GM18909 (cell line): ENCODE results near the gene GAB2.
"Not testable (repeated sequence)": the region's sequence is repeated elsewhere in the genome, so short reads cannot be mapped to it uniquely, and the experiment has no call there.

ENCODE experiments used
- ATAC-seq: cut with Tn5 transposase; IDR thresholded peaks from one replicate; pipeline ENCODE4 v1.9.1; 2021; ENCODE audit warnings: mild to moderate bottlenecking; ENCODE audit not compliant: unreplicated experiment, poor library complexity

GAB2 gene

GRCh38 chr11:78292109-78292803 is 125.4 kb downstream of the GAB2 start:
- no peak for ATAC-seq

- ATAC-seq = no peak
These were observed 126.0 kb downstream of the GAB2 start for GRCh38 chr11:78291503-78292108.

GRCh38 chr11:78290293-78291176 is 127.1 kb downstream of the GAB2 start:
- no peak for ATAC-seq

GRCh38 chr11:78289552-78290292 is 127.9 kb downstream of the GAB2 start:
- no peak for ATAC-seq

- no peak for ATAC-seq
These were observed 133.4 kb downstream of the GAB2 start for GRCh38 chr11:78284260-78284659.

GRCh38 chr11:78282821-78283220 is 134.8 kb downstream of the GAB2 start:
- no peak for ATAC-seq

- no peak for ATAC-seq
These were observed 136.1 kb downstream of the GAB2 start for GRCh38 chr11:78281511-78281910.

GRCh38 chr11:78277314-78277994 is 140.2 kb downstream of the GAB2 start:
- ATAC-seq = no peak

- ATAC-seq = no peak
These were observed 141.3 kb downstream of the GAB2 start for GRCh38 chr11:78276311-78276710.

- ATAC-seq = no peak
These were observed 142.9 kb downstream of the GAB2 start for GRCh38 chr11:78274739-78275138.

GRCh38 chr11:78272625-78273269 is 144.9 kb downstream of the GAB2 start:
- not testable (repeated sequence) for ATAC-seq

GRCh38 chr11:78271801-78272200 is 145.8 kb downstream of the GAB2 start:
- ATAC-seq = not testable (repeated sequence)

- no peak for ATAC-seq
These were observed 146.6 kb downstream of the GAB2 start for GRCh38 chr11:78270971-78271370.

- ATAC-seq = no peak
These were observed 147.8 kb downstream of the GAB2 start for GRCh38 chr11:78269806-78270205.

GRCh38 chr11:78268591-78269410 is 148.8 kb downstream of the GAB2 start:
- ATAC-seq = no peak

- ATAC-seq = no peak
These were observed 151.2 kb downstream of the GAB2 start for GRCh38 chr11:78266451-78266850.

GRCh38 chr11:78265326-78265725 is 152.3 kb downstream of the GAB2 start:
- no peak for ATAC-seq

GRCh38 chr11:78262691-78263090 is 154.9 kb downstream of the GAB2 start:
- no peak for ATAC-seq

- ATAC-seq = no peak
These were observed 155.4 kb downstream of the GAB2 start for GRCh38 chr11:78262238-78262637.
